GM19372 (cell line): ENCODE data around the gene TMTC3.
"Not testable (repeated sequence)": the region's sequence is repeated elsewhere in the genome, so short reads cannot be mapped to it uniquely, and the experiment has no call there.

Experiments used
- ATAC-seq: cut with Tn5 transposase; IDR thresholded peaks from one replicate; pipeline ENCODE4 v1.9.1; 2021; ENCODE audit warnings: mild to moderate bottlenecking, low read depth, moderate library complexity; ENCODE audit not compliant: unreplicated experiment

The TMTC3 gene

GRCh38 chr12:88163371-88163770, 21.3 kb downstream of the TMTC3 start:
- ATAC-seq: no peak

- ATAC-seq: no peak
These were observed 24.1 kb downstream of the TMTC3 start for GRCh38 chr12:88166179-88166578.

- no peak for ATAC-seq
These were observed 25.3 kb downstream of the TMTC3 start for GRCh38 chr12:88167384-88167783.

- ATAC-seq: no peak
These were observed 30.8 kb downstream of the TMTC3 start for GRCh38 chr12:88172844-88173407.

- no peak for ATAC-seq
These were observed 33.4 kb downstream of the TMTC3 start for GRCh38 chr12:88175544-88175943.

GRCh38 chr12:88179436-88180014, 37.4 kb downstream of the TMTC3 start:
- ATAC-seq: no peak

- ATAC-seq: no peak
These were observed 39.8 kb downstream of the TMTC3 start for GRCh38 chr12:88181881-88182280.

GRCh38 chr12:88182416-88182815, 40.3 kb downstream of the TMTC3 start:
- ATAC-seq: no peak

- no peak for ATAC-seq
These were observed 42.1 kb downstream of the TMTC3 start for GRCh38 chr12:88184196-88184595.

- ATAC-seq: no peak
These were observed 43.2 kb downstream of the TMTC3 start for GRCh38 chr12:88185279-88185678.

- no peak for ATAC-seq
These were observed 43.9 kb downstream of the TMTC3 start for GRCh38 chr12:88185988-88186387.

GRCh38 chr12:88187571-88187970, 45.5 kb downstream of the TMTC3 start:
- ATAC-seq: no peak

- no peak for ATAC-seq
These were observed 46.1 kb downstream of the TMTC3 start for GRCh38 chr12:88188180-88188579.

- ATAC-seq: no peak
These were observed 50.3 kb downstream of the TMTC3 start for GRCh38 chr12:88192426-88192825.

- no peak for ATAC-seq
These were observed 52.8 kb downstream of the TMTC3 start for GRCh38 chr12:88194868-88195267.

- ATAC-seq: no peak
These were observed 57.9 kb downstream of the TMTC3 start for GRCh38 chr12:88200029-88200428.

GRCh38 chr12:88202500-88202899, 60.4 kb downstream of the TMTC3 start:
- no peak for ATAC-seq

- no peak for ATAC-seq
These were observed 64.5 kb downstream of the TMTC3 start for GRCh38 chr12:88206601-88207000.

- no peak for ATAC-seq
These were observed 66.0 kb downstream of the TMTC3 start for GRCh38 chr12:88207921-88208620.

- no peak for ATAC-seq
These were observed 66.6 kb downstream of the TMTC3 start for GRCh38 chr12:88208661-88209060.

GRCh38 chr12:88210311-88210710, 68.2 kb downstream of the TMTC3 start:
- ATAC-seq: not testable (repeated sequence)

GRCh38 chr12:88218293-88218692, 76.2 kb downstream of the TMTC3 start:
- ATAC-seq: no peak
